Activated CD4-positive, alpha-beta T cell treated with anti-CD3 and anti-CD28 coated beads, Interleukin-2, amount 50 U/mL, for 16 hours (primary cell): ENCODE results near the gene PIP4P1.

Experiments
- DNase-seq: peaks from one replicate; pipeline ENCODE4 v3.0.0-alpha.2; 2020

PIP4P1 gene

DNA sequence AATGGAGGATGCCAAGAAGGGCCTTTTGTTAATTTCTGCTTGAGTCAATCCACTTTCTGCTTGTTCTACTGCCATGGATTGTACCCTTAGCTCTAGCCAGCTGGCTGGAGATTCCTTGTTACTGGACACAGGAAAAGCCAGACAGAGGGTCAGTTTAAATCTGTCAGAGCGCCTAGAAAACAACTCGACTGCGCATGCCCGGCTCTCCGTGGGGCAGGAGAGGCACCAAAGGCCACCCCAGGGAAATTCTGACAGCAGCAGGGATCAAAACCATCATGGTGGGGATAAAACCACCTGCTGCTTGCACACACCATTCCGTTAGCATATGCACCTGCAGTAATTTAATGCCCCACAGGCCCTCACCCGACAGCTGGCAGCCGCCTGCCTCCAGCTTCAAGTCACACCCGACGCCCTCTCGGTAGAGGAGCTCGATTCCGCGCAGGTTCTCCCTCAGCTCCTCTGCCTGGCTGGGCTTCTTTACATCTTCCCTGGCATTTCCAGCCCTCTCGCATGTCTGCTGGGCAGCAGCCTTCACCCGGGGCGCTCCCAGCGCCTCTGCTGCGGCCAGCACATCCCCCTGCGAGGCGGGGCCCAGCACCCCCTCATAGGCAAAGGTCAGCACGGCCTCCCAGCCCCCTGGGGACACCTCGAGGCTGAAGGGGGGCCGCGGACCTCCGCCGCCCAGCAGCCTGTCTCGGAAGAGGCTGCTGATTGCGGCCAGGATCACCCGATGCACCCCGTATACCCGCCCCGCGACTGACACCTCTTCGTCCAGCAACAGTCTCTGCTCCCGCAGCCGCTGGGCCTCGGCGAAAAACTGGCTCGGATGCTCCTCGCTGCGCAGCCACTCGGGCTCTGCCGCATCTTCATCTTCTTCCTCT lies 26.3 kb downstream of the PIP4P1 start:
- DNase-seq: no peak

- DNase-seq: no peak
Measured at GRCh38 chr14:20429801-20430669, 31.2 kb downstream of the PIP4P1 start.

DNA sequence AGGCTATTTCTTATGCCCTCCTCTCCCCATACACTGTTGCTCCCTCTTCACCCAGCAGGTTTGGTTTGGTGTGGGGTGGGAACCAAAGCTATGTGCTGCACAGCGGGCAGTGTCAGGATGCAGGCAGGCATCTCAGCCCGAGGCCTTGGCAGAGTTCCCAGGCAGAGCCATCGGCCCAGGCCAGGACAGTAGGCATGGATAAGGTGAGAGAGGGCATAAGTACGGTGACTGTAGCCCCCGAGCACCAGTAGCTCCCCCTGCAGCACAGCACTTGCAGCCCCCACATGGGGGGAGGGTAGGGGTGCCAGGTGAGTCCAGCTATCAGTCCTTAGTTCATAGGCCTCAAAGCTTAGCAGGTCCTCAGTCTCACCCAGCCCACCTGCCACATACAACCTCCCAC lies 32.4 kb downstream of the PIP4P1 start:
- no peak for DNase-seq

GRCh38 chr14:20428010-20428365 lies 33.2 kb downstream of the PIP4P1 start:
- DNase-seq: no peak

- peak; percentile 53 for DNase-seq
Measured at GRCh38 chr14:20427231-20428009, 33.8 kb downstream of the PIP4P1 start.

DNA sequence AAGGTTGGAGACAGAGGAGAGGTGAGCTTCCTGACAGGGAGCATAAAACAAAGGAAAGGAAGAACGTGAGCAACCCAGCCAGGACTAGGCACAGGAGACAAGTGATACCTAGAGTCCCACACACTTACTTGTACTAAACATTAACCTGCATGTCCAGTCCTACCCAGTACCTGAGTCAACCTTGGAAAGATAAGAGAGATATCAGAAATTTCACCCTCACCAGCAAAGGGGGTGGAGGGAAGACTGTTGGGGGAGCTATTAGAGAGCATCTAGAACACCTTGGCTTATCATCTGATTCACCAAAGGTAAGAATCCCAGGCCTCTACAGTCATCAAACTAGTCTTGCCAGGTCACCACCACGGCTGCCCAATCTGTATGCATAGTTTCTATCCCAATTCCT lies 36.4 kb downstream of the PIP4P1 start:
- no peak for DNase-seq

DNA sequence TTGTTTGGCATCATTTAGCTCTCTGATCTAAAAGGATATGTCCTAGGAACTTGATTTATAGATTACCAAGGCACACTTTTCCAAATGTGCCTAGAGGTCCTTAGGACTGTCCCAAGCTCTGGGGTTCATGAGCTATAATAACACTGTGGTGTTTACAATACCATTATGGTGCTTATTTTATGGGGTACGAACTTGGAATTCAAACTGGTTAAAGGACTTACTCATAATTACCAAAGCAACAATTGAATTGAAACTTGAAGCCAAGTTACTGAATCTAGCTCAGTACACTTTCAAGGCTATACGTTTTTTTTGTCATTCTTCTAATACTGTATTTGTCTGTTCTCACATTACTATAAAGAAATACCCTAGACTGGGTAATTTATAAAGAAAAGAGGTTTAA lies 38.3 kb downstream of the PIP4P1 start:
- DNase-seq: no peak

DNA sequence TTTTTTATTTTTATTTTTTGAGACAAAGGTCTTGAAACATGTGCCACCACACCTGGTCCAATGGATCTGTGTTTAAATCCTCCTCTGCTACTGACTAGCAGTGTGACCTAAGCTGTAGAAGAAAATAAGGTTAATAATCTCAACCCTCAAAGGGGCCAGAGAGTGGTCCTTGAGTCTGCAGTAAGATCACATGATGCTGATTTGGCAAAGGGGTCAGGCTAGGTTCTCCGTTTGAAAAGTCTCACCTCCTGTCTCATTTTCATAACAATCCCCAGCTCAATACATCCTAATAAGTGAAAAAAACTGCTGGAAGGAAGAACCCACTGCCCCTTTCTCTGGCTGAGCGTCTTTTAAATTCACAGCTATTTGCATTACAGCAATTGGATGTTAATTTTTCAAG lies 40.0 kb downstream of the PIP4P1 start:
- DNase-seq: no peak

GRCh38 chr14:20419419-20419818 lies 41.8 kb downstream of the PIP4P1 start:
- no peak for DNase-seq

GRCh38 chr14:20418501-20418909 lies 42.7 kb downstream of the PIP4P1 start:
- no peak for DNase-seq

DNA sequence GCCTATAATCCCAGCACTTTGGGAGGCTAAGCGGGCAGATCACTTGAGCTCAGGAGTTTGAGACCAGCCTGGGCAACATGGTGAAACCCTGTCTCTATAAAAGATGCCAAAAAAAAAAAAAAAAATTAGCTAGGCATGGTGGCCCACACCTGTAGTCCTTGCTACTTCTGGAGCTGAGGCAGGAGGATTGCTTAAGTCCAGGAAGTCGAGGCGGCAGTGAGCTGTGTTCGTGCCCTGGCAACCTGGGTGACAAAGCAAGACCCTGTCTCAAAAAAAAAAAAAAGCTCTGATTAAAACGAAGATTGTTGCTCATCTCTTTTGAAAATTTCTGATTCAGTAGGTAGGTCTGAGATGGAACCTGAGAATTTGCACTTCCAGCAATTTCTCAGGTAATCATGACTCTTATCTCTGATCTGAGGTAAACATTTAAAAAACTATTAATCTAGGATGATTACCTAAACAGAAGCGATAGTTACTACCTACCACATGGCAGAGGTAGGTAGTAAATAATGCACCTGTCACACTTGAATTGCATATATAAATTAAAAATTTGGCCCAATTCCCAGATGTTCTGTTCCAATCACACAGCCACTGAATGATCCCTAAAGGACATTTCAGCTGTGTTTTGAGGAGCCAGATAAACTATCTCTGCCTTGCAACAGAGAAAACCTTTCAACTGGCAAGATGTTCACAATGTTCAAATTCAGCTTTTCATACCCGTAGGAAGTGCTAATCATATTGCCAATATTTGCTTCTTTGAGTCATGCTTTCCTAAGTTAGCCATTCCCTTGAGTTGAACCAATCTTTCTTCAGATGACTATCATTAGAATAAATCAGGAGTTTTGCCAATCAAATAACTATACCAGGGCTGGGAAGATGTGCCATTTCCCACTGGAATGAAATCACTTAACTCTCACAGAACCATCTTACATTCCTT lies 43.7 kb downstream of the PIP4P1 start:
- DNase-seq: no peak

DNA sequence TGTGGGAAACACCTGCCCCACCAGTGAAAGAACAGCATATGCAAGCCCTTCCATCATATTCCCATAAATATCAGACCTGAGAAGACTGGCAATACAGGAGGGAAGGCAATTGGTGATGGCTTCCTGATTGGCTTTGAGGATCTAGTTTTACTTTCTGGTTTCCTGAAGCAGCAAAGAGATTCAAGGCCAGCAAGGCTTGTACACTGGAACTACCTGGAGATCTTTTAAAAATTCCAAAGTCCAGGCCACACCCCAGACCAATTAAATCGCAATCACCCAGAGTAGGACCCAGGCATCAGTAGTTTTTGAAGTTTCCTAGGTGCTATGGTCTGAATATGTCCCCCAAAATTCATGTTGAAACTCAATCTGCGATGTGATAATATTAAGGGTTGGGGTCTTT lies 45.0 kb downstream of the PIP4P1 start:
- DNase-seq: no peak

DNA sequence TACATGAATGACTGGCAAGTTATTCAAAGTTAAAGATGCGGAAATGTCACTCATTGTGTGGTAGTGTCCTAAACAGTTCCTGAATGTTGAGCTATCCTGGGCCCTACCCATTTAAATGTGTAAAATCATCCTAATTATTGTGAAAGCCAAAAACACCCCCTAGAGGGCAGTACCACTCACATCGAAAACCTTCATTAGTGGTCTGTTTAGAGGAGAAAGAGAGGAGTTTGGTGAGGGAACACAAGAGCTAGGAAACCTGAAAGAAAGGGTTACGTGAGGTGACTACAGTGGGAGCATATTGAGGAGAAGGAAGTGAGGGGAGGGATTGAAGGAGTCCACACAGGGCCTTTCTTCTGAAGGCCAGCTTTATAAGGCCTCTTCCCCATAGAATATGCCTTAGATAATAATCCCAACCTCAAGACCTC lies 45.4 kb downstream of the PIP4P1 start:
- peak; percentile 70 for DNase-seq

DNA sequence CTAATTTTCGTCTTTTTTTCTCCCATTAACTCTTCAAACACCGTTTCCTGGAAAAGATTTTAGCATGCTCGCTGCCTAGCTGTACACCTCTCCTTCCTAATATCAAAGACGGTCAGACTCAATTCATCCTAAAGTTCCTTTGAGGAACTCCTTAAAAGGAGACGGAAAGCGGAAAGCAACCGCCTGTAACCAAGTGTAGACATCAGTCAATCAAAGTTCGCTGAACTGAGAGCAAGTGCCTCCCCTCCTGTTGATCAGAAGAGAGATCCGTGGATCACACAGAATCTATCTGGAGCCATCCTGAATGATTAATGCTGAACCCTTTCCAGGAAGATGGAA lies 47.5 kb downstream of the PIP4P1 start:
- DNase-seq: peak; percentile 50

- peak; percentile 79 for DNase-seq
Measured at GRCh38 chr14:20412876-20413743, 48.1 kb downstream of the PIP4P1 start, which contains the start of gene TEP1. TSS of gene TEP1 (minus strand) at chr14:20413501. CDS start at chr14:20408439, 5,062 bp downstream.

GRCh38 chr14:20412411-20412810 lies 48.8 kb downstream of the PIP4P1 start:
- DNase-seq: peak; percentile 13

DNA sequence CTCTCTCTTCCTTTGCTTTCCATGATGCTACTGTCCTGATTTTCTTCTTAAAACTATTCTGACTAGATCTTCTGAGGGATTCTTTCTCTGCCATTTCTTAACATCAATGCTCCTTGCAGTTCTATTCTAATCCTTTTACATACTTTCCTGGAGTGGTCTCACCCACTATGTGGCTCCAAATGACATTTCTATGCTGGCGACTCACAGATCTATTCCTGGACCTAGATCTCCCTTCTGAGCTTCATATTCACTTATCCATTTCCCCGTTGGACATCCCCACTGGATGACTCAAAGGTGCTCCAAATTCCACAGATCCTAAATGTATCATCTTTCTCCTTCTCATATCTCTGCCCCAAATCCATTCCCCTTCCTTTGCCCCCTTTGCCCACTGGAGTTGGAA lies 52.0 kb downstream of the PIP4P1 start:
- DNase-seq: no peak
